Naive thymus-derived CD8-positive, alpha-beta T cell (primary cell): ENCODE measurements around the gene F5. TPM values are rescaled to one million over a fixed set of nuclear protein-coding genes. Genes with fewer than 3 reads are reported as not detected.

Source experiments
- ATAC-seq, 2 donors: fragments of 150-1000 bp; cut with Tn5 transposase in 1 of 2; sonication (Bioruptor Pico), chemical (Tn5 transposase) in 1 of 2; 1 replicate in 1 of 2; 2 replicates in 1 of 2; pipeline ENCODE4 v1.10.0; 2021; ENCODE audit warnings: mild to moderate bottlenecking in 2 of 2, moderate library complexity in 2 of 2
- POLR2A ChIA-PET: fragments of 350-600 bp; sonication (Branson Sonifier 250); formaldehyde crosslinking; loops from one replicate; lab custom pipeline; 2021; ENCODE audit warnings: antibody characterized with exemption; lab: Charles Lee
- DNase-seq, 10 donors: peaks; one replicate each; pipeline versions ENCODE4 v3.0.0 to v3.0.0-alpha.2; 2020 to 2022
- H3K27ac Mint-ChIP-seq, 10 donors: one replicate each; pipeline ENCODE4 v1.8.0; 2020 to 2022; ENCODE audit warnings: mild to moderate bottlenecking in 10 of 10, mixed read lengths in 10 of 10, moderate library complexity in 4 of 10, inconsistent platforms in 1 of 10
- H3K27me3 Mint-ChIP-seq, 5 donors: one replicate each; pipeline ENCODE4 v1.8.0; 2021 to 2022; ENCODE audit warnings: mixed read lengths in 5 of 5
- H3K36me3 Mint-ChIP-seq, 3 donors: one replicate each; pipeline ENCODE4 v1.8.0; 2020 to 2022; ENCODE audit warnings: mixed read lengths in 3 of 3, mild to moderate bottlenecking in 2 of 3, inconsistent platforms in 1 of 3
- H3K4me1 Mint-ChIP-seq, 4 donors: one replicate each; pipeline ENCODE4 v1.8.0; 2021 to 2022; ENCODE audit warnings: mixed read lengths in 4 of 4
- H3K4me3 Mint-ChIP-seq, 10 donors: one replicate each; pipeline ENCODE4 v1.8.0; 2020 to 2022; ENCODE audit warnings: mild to moderate bottlenecking in 10 of 10, mixed read lengths in 10 of 10, moderate library complexity in 6 of 10, inconsistent platforms in 1 of 10
- H3K9me3 Mint-ChIP-seq, 9 donors: one replicate each; pipeline ENCODE4 v1.8.0; 2020 to 2022; ENCODE audit warnings: mixed read lengths in 9 of 9, mild to moderate bottlenecking in 3 of 9, inconsistent platforms in 1 of 9, moderate library complexity in 1 of 9
- polyA plus RNA-seq, 3 donors: library from polyadenylated mRNA; unstranded; fragments of 300-500 nt; fragmentation: Illumina TruSeq; gene quantifications; one replicate each; pipeline ENCODE4 v1.2.3, GENCODE V29; 2021
- total RNA-seq, 8 experiments: library from RNA in 2 of 8; stranded (reverse) in 2 of 8; gene quantifications; one replicate each; pipeline ENCODE4 v1.2.3 and lab custom pipeline; 2021 to 2026

The F5 gene
- total and polyA plus RNA-seq, 5 experiments from 2014 or later = 0.16 to 0.91 (median 0.21) TPM; not detected in 1

DNA sequence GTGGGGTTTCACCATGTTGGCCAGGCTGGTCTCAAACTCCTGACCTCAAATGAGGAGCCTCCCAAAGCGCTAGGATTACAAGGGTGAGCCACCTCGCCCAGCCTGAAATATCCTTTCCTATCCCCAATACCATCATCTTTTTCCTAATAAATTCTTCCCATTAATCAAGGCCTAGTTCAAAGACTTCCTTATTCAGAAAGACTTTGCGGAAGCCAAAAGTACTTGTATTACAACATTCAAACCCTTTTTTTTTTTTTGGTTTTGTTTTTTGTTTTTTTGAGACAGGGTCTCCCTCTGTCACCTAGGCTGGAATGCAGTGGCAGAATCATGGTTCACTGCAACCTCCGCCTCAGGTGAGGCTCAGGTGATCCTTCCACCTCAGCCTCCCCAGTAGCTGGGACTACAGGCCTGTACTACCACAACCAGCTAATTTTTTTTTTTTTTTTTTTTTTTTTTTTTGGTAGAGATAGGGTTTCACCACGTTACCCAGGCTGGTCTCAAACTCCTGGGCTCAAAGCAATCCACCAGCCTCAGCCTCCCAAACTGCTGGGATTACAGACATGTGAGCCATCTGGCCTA lies 108.1 kb downstream of the F5 start:
- no peaks in the 10 kb centered on the region for H3K27me3 Mint-ChIP-seq
- peaks cover 5 to 20% (median 9%) of the 10 kb centered on the region in 4 donors for H3K4me1 Mint-ChIP-seq
- DNase-seq = no peak
- peaks cover 0 to 17% (median 4%) of the 10 kb centered on the region in 3 donors for H3K36me3 Mint-ChIP-seq
- no peak overlapping the region for H3K27ac Mint-ChIP-seq
- no peak for ATAC-seq
- no peak overlapping the region for H3K4me3 Mint-ChIP-seq
- POLR2A ChIA-PET = interaction anchor here (0.7 kb wide), 1 partner anchor 1988 kb away, joined by 4 read pairs; no protein-coding TSS in a partner anchor
- no peaks in the 10 kb centered on the region for H3K9me3 Mint-ChIP-seq

DNA sequence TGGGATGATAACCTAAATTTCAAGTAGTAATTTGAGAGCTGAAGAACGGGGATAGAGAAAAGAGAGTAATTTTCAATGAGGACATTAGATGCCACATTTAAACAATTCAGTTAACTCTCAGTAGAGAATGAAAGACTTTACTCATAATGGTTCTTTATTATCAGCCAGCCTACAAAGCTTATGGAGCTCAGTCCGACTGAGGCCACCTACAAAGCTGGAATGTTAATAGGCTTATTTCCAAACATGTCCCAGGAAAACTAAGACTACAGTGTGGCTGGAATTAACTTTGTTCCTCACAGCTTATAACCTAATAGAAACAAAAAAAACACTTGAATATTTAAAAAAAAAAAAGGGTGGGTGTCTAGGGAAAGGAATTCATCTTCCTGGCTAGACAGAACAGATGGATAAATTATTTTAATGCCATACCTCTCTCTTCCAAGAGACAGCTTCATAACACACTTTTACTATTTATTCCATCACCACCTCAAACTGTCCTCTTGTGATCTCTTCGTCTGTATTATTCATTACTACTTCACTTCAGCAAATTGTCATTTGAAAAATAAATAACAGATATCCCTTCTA lies 110.4 kb downstream of the F5 start:
- H3K27ac Mint-ChIP-seq = no peak overlapping the region
- peaks cover 0 to 17% (median 4%) of the 10 kb centered on the region in 3 donors for H3K36me3 Mint-ChIP-seq
- no peaks in the 10 kb centered on the region for H3K9me3 Mint-ChIP-seq
- no peak for ATAC-seq
- peaks cover 0 to 11% (median 3%) of the 10 kb centered on the region in 4 donors for H3K4me1 Mint-ChIP-seq
- POLR2A ChIA-PET = no interaction called here
- DNase-seq = no peak
- no peaks in the 10 kb centered on the region for H3K27me3 Mint-ChIP-seq
- no peak overlapping the region for H3K4me3 Mint-ChIP-seq

DNA sequence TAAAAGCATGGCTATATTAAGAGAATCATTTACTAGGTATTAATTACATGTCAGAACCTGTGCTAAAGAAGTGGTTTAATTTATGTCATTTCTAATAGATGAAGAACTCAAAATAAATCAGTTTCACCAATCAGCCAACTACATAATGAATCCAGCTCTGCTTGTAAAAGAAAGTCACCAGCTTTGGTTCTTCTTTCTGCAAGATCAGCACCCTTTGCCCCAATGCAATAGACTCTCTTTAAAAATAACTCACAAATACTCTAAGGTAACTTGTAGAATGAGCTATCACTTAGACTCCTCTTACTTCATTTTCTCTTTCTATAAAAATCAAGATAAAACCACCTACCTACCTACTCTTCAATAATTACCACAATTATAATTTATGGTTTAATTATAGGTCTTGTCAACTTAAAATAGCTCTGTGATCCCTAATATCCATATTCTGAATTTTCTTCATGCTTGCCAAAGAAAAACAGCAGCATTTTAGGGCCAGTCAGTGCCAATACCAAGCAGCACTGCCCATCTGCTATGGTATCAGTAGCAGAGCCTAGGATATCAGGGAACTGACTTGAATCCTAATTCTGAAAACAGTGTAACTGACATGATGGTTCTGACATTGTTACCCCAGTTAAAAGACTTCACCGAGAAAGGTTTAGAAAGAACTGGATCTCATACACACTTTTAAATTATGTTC lies 111.8 kb downstream of the F5 start:
- peak overlapping the region in 1 of 10 donors; percentile 8 for H3K27ac Mint-ChIP-seq
- H3K4me1 Mint-ChIP-seq = peaks cover 0 to 2% (median under 1%) of the 10 kb centered on the region in 4 donors
- no peak for ATAC-seq
- H3K27me3 Mint-ChIP-seq = no peaks in the 10 kb centered on the region
- POLR2A ChIA-PET = no interaction called here
- DNase-seq = no peak
- H3K9me3 Mint-ChIP-seq = no peaks in the 10 kb centered on the region
- H3K36me3 Mint-ChIP-seq = peaks cover 0 to 17% (median 4%) of the 10 kb centered on the region in 3 donors
- no peak overlapping the region for H3K4me3 Mint-ChIP-seq

DNA sequence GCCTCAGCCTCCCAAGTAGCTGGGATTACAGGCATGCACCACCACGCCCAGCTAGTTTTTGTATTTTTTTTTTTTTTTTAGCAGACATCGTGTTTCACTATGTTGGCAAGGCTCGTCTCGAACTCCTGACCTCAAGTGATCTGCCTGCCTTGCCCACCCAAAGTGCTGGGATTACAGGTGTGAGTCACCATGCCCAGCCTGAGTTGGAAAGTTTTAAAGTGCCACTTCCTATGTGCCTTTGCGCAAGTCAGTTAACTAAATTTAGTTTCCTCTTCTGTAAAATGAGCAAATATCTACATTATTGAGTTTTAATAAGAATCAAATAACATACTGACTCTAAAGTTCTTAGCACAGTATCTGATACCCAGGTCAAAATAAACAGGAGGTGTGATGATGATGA lies 112.9 kb downstream of the F5 start:
- H3K9me3 Mint-ChIP-seq = no peaks in the 10 kb centered on the region
- POLR2A ChIA-PET = no interaction called here
- no peak for DNase-seq
- no peak overlapping the region for H3K4me3 Mint-ChIP-seq
- no peak for ATAC-seq
- H3K4me1 Mint-ChIP-seq = no peaks in the 10 kb centered on the region
- no peaks in the 10 kb centered on the region for H3K27me3 Mint-ChIP-seq
- H3K27ac Mint-ChIP-seq = no peak overlapping the region
- H3K36me3 Mint-ChIP-seq = peaks cover 0 to 19% (median 4%) of the 10 kb centered on the region in 3 donors

DNA sequence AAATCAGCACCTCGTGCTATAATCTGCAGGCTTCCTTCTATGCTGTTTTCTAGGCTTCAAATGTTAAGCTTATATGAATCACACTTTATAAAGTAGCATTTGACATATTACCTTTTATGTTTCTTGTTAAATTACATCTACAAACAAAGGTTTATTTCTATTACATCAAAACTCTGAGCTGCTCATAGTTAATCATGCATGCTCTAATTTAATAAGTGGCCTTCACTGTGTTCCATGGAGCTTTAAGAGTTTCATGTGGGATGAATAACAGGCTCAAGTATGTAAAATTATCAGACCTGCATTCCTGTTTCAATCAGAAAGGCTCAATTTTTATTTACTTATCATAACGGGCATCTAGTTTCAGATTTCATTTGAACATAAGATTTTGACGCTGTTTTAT lies 113.5 kb downstream of the F5 start:
- Mint-ChIP-seq H3K9me3 (no peaks in the 10 kb centered on the region), H3K4me1 (no peaks in the 10 kb centered on the region), H3K27me3 (no peaks in the 10 kb centered on the region), H3K4me3 (no peak overlapping the region), H3K27ac (no peak overlapping the region), H3K36me3 (peaks cover 0 to 24% (median 4%) of the 10 kb centered on the region in 3 donors)
- DNase-seq (no peak), ATAC-seq (no peak)
- POLR2A ChIA-PET = no interaction called here

DNA sequence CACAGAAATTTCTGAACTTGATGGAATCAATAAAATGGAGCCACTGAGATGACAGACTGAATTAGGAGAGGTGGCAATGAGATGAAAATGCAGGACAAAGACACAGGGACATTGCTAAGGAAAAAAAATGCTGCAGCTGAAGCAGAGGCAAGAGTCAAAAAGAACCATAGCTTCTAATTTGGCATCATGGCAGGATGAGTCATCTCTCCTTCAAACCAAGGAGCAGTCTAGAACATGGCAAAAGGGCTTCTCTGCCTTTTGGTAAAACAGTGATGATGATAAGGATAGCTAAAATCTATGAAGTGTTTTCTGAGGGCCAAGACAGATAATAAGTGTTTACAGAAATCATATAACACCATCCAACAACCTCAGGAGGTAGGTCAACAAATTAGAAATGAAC lies 117.3 kb downstream of the F5 start:
- POLR2A ChIA-PET = no interaction called here
- no peak for ATAC-seq
- Mint-ChIP-seq H3K9me3 (no peaks in the 10 kb centered on the region), H3K27me3 (no peaks in the 10 kb centered on the region), H3K4me3 (no peak overlapping the region), H3K4me1 (peaks cover 0 to 2% (median 0%) of the 10 kb centered on the region in 4 donors), H3K27ac (peak overlapping the region in 2 of 10 donors; percentile 5 to 29), H3K36me3 (peaks cover 0 to 22% (median 0%) of the 10 kb centered on the region in 3 donors)
- DNase-seq = no peak

DNA sequence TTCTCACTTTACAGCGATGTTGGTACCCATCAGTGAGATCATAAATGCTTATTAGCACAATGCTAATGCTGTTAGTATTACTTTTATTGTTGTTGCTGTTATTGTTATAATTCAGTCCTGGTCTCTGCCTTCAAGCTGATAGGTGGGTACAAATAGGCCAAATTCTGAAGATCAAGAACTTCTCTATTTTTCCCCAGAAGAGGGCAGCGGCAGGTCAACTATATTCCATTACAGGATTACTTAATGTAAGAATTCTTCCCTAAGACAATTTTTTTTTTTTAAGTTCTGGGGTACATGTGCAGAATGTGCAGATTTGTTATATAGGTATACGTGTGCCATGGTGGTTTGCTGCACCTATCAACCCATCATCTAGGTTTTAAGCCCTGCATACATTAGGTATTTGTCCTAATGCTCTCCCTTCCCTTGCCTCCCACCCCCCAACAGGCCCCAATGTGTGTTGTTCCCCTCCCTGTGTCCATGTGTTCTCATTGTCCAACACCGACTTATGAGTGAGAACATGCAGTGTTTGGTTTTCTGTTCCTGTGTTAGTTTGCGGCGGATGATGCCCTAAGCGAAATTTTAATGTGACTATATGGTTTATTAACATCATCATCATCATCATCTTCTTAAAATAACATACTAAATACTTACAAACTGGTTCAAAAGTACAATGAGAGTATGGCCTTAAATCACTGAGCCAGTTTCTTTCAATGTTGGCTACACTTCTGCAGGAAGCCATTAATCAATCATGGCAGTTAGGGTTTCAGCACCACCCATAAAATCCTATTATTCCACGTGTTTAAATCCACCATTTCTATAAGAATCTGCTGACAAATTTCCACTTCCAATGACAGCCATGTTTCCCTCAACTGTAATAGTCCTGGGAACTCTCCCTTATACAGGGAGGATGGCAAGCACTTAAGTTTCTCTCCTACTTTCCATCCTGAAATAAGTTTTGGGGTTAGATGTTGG lies 119.7 kb downstream of the F5 start:
- no peak overlapping the region for H3K4me3 Mint-ChIP-seq
- ATAC-seq (no peak), DNase-seq (peak in 3 of 10 donors; percentile 5 to 19 (median 12))
- no peaks in the 10 kb centered on the region for H3K9me3 Mint-ChIP-seq
- POLR2A ChIA-PET = no interaction called here
- peaks cover 0 to under 1% (median 0%) of the 10 kb centered on the region in 5 donors for H3K27me3 Mint-ChIP-seq
- H3K4me1 Mint-ChIP-seq = peaks cover 0 to 8% (median 3%) of the 10 kb centered on the region in 4 donors
- no peak overlapping the region for H3K27ac Mint-ChIP-seq
- H3K36me3 Mint-ChIP-seq = peaks cover 0 to 20% (median 0%) of the 10 kb centered on the region in 3 donors

DNA sequence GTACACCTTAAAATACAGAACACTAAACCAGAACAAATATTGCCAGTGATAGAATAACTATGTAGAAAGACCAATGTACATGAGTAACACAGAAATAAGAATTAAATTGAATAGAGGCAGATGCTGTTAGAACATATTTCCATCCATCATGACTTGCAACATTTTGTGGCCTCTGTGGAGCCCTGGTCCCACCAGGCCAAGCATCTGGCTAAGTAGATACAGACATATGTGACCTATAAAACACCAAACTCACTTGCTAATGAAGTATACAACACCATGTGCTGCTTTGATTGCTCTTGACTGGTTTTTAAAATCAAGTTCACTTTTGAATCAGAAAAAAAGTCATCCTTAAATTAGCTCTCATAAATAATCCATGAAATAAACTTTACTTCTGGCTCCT lies 121.0 kb downstream of the F5 start:
- Mint-ChIP-seq H3K27ac (no peak overlapping the region), H3K4me3 (no peak overlapping the region), H3K9me3 (no peaks in the 10 kb centered on the region), H3K36me3 (peaks cover 0 to 20% (median 0%) of the 10 kb centered on the region in 3 donors), H3K4me1 (peaks cover 2 to 15% (median 8%) of the 10 kb centered on the region in 4 donors), H3K27me3 (peaks cover 0 to 12% (median under 1%) of the 10 kb centered on the region in 5 donors)
- ATAC-seq (no peak), DNase-seq (no peak)
- POLR2A ChIA-PET = no interaction called here

Other genes starting within 250 kb of the F5 start
- gene NME7, start 218.7 kb downstream of the F5 start, total RNA-seq = 10 to 100 TPM; 13.2 to 16.0 TPM
- 10 to 100 TPM; 18.0 to 29.9 (median 19.6) TPM for gene NME7, start 218.7 kb downstream of the F5 start, polyA plus RNA-seq
- gene BLZF1, start 218.3 kb downstream of the F5 start, total RNA-seq = 10 to 100 TPM; 17.5 to 19.6 TPM
- gene BLZF1, start 218.3 kb downstream of the F5 start, polyA plus RNA-seq = 10 to 100 TPM in 1 of 3 donors, 1 to 10 TPM in 2; 8.2 to 10.4 (median 9.5) TPM
- not detected for gene CCDC181, start 159.0 kb downstream of the F5 start, total RNA-seq
- gene CCDC181, start 159.0 kb downstream of the F5 start, polyA plus RNA-seq = under 1 TPM in 1 of 3 donors, not detected in 2; 0.14 TPM
- gene SLC19A2, start 100.5 kb downstream of the F5 start, total RNA-seq = 1 to 10 TPM; 5.4 TPM
- gene SLC19A2, start 100.5 kb downstream of the F5 start, polyA plus RNA-seq = under 1 TPM; 0.19 to 0.29 (median 0.24) TPM
- 1 to 10 TPM; 1.3 to 1.7 TPM for gene SELP, start 43.6 kb upstream of the F5 start, total RNA-seq
- under 1 TPM; 0.35 to 0.76 (median 0.69) TPM for gene SELP, start 43.6 kb upstream of the F5 start, polyA plus RNA-seq
- 100 to 1,000 TPM; 549 to 581 TPM for gene SELL, start 125.1 kb upstream of the F5 start, total RNA-seq
- gene SELL, start 125.1 kb upstream of the F5 start, polyA plus RNA-seq = 1,000 to 10,000 TPM; 1,427 to 2,162 (median 1,901) TPM
- gene SELE, start 147.6 kb upstream of the F5 start, total RNA-seq = not detected
- gene SELE, start 147.6 kb upstream of the F5 start, polyA plus RNA-seq = not detected
- 10 to 100 TPM; 17.4 to 21.2 TPM for gene METTL18, start 208.4 kb upstream of the F5 start, total RNA-seq
- 10 to 100 TPM; 11.3 to 27.5 (median 17.5) TPM for gene METTL18, start 208.4 kb upstream of the F5 start, polyA plus RNA-seq